ENCODE data around the gene DPEP2NB.
A peak's percentile ranks its signal among the peaks of the same experiment; 100 is the strongest.

Gene DPEP2NB

DNA sequence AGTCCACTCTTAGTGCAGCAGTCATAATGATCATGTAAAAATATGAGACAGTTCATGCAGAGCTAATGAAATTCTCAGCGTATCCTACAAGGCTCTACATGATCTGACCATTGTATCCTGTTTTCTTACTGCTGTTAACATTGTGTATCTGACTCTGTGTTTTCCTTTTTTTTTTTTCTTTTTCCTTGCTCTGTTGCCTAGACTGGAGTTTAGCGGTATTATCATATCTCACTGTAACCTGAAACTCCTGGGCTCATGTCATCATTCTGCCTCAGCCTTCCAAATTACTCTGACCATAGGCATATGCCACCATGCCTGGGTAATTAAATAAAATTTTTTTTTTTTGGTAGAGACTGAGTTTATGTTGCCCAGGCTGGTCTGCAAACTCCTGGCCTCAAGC is 19.5 kb upstream of the DPEP2NB start (continued):
- TF ChIP-seq, protein P1, sequence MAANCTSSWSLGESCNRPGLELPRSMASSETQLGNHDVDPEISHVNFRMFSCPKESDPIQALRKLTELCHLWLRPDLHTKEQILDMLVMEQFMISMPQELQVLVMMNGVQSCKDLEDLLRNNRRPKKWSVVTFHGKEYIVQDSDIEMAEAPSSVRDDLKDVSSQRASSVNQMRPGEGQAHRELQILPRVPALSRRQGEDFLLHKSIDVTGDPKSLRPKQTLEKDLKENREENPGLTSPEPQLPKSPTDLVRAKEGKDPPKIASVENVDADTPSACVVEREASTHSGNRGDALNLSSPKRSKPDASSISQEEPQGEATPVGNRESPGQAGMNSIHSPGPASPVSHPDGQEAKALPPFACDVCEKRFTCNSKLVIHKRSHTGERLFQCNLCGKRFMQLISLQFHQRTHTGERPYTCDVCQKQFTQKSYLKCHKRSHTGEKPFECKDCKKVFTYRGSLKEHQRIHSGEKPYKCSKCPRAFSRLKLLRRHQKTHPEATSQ (tag by site-specific recombination; IDR thresholded peaks at IDR 0.05) = no peak
- TF ChIP-seq ZBTB17 (tag by site-specific recombination; IDR thresholded peaks at IDR 0.05) (peak; percentile 81), ZNF585B (tag by site-specific recombination; IDR thresholded peaks at IDR 0.05) (no peak), ZNF600 (tag by site-specific recombination; IDR thresholded peaks at IDR 0.05) (peak; percentile 55; the same call in 1 of the 2 replicates), SP7 (tag by site-specific recombination; IDR thresholded peaks at IDR 0.05) (no peak), HOXC10 (CRISPR knock-in tag; IDR thresholded peaks at IDR 0.05) (no peak), ZFP69B (tag by site-specific recombination; IDR thresholded peaks at IDR 0.05) (no peak), ZNF629 (tag by site-specific recombination; IDR thresholded peaks at IDR 0.05) (0 out of 2 replicates have a peak, but pooled peaks have one; percentile 23), ZBTB21 (tag by site-specific recombination; IDR thresholded peaks at IDR 0.05) (peak; percentile 34; the same call in 1 of the 2 replicates), ZNF366 (tag by site-specific recombination; conservative IDR thresholded peaks at IDR 0.05) (0 out of 2 replicates have a peak, but pooled peaks have one; percentile 37), ZNF146 (tag by site-specific recombination; IDR thresholded peaks at IDR 0.05) (no peak)
- TF ChIP-seq, protein P2, sequence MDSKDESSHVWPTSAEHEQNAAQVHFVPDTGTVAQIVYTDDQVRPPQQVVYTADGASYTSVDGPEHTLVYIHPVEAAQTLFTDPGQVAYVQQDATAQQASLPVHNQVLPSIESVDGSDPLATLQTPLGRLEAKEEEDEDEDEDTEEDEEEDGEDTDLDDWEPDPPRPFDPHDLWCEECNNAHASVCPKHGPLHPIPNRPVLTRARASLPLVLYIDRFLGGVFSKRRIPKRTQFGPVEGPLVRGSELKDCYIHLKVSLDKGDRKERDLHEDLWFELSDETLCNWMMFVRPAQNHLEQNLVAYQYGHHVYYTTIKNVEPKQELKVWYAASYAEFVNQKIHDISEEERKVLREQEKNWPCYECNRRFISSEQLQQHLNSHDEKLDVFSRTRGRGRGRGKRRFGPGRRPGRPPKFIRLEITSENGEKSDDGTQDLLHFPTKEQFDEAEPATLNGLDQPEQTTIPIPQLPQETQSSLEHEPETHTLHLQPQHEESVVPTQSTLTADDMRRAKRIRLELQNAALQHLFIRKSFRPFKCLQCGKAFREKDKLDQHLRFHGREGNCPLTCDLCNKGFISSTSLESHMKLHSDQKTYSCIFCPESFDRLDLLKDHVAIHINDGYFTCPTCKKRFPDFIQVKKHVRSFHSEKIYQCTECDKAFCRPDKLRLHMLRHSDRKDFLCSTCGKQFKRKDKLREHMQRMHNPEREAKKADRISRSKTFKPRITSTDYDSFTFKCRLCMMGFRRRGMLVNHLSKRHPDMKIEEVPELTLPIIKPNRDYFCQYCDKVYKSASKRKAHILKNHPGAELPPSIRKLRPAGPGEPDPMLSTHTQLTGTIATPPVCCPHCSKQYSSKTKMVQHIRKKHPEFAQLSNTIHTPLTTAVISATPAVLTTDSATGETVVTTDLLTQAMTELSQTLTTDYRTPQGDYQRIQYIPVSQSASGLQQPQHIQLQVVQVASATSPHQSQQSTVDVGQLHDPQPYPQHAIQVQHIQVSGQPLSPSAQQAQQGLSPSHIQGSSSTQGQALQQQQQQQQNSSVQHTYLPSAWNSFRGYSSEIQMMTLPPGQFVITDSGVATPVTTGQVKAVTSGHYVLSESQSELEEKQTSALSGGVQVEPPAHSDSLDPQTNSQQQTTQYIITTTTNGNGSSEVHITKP (tag by site-specific recombination; IDR thresholded peaks at IDR 0.05) = peak; percentile 59; the same call in 1 of the 2 replicates
- TF ChIP-seq, protein P3, sequence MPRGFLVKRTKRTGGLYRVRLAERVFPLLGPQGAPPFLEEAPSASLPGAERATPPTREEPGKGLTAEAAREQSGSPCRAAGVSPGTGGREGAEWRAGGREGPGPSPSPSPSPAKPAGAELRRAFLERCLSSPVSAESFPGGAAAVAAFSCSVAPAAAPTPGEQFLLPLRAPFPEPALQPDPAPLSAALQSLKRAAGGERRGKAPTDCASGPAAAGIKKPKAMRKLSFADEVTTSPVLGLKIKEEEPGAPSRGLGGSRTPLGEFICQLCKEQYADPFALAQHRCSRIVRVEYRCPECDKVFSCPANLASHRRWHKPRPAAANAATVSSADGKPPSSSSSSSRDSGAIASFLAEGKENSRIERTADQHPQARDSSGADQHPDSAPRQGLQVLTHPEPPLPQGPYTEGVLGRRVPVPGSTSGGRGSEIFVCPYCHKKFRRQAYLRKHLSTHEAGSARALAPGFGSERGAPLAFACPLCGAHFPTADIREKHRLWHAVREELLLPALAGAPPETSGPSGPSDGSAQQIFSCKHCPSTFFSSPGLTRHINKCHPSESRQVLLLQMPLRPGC (tag by site-specific recombination; IDR thresholded peaks at IDR 0.05) = no peak
- TF ChIP-seq, protein P4, sequence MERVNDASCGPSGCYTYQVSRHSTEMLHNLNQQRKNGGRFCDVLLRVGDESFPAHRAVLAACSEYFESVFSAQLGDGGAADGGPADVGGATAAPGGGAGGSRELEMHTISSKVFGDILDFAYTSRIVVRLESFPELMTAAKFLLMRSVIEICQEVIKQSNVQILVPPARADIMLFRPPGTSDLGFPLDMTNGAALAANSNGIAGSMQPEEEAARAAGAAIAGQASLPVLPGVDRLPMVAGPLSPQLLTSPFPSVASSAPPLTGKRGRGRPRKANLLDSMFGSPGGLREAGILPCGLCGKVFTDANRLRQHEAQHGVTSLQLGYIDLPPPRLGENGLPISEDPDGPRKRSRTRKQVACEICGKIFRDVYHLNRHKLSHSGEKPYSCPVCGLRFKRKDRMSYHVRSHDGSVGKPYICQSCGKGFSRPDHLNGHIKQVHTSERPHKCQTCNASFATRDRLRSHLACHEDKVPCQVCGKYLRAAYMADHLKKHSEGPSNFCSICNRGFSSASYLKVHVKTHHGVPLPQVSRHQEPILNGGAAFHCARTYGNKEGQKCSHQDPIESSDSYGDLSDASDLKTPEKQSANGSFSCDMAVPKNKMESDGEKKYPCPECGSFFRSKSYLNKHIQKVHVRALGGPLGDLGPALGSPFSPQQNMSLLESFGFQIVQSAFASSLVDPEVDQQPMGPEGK (tag by site-specific recombination; IDR thresholded peaks at IDR 0.05) = peak; percentile 25; the same call in 1 of the 2 replicates

DNA sequence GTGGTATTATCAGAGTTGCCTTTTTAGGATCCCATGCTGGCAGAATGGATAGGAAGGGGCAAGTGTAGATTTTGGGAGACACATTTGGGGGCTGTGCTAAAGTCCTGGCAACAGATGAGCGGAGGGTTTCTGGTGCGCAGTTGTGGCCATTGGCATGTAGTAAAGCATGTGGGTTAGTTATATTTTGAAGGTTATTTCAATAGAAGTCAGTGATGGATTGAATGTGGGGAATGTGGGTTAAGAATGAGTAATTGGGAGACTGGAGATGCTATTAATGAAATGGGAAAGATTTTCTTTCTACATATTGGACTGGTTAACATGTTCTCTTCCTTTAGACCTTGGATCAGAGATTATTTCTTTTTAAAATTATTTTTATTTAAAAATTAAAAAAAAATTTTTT is 17.4 kb upstream of the DPEP2NB start:
- ChIA-PET POLR2A (no interaction called here), CTCF (no interaction called here)
- H3K4me1 ChIP-seq (ENCODE audit: control insufficient read depth, insufficient read depth, low read length) = peaks cover 5% of the 10 kb centered on the region; the same call in 1 of the 2 replicates
- no peak overlapping the region for H3K4me3 ChIP-seq (ENCODE audit: low read depth, low read length)
- no peaks in the 10 kb centered on the region for H3K9me3 ChIP-seq (ENCODE audit: control insufficient read depth, insufficient read depth, low read depth, low read length)
- H3K27ac ChIP-seq (ENCODE audit: extremely low read depth, low read depth, low read length) = no peak overlapping the region
- peaks cover 20 to 22% of the 10 kb centered on the region in 2 experiments; a peak in 2 of 3 replicates for H3K36me3 ChIP-seq (ENCODE audit: control insufficient read depth in 2 of 2, insufficient read depth in 1 of 2, low read length in 2 of 2)
- TF ChIP-seq, protein P5, sequence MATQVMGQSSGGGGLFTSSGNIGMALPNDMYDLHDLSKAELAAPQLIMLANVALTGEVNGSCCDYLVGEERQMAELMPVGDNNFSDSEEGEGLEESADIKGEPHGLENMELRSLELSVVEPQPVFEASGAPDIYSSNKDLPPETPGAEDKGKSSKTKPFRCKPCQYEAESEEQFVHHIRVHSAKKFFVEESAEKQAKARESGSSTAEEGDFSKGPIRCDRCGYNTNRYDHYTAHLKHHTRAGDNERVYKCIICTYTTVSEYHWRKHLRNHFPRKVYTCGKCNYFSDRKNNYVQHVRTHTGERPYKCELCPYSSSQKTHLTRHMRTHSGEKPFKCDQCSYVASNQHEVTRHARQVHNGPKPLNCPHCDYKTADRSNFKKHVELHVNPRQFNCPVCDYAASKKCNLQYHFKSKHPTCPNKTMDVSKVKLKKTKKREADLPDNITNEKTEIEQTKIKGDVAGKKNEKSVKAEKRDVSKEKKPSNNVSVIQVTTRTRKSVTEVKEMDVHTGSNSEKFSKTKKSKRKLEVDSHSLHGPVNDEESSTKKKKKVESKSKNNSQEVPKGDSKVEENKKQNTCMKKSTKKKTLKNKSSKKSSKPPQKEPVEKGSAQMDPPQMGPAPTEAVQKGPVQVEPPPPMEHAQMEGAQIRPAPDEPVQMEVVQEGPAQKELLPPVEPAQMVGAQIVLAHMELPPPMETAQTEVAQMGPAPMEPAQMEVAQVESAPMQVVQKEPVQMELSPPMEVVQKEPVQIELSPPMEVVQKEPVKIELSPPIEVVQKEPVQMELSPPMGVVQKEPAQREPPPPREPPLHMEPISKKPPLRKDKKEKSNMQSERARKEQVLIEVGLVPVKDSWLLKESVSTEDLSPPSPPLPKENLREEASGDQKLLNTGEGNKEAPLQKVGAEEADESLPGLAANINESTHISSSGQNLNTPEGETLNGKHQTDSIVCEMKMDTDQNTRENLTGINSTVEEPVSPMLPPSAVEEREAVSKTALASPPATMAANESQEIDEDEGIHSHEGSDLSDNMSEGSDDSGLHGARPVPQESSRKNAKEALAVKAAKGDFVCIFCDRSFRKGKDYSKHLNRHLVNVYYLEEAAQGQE (tag by site-specific recombination; IDR thresholded peaks at IDR 0.05) = no peak
- TF ChIP-seq ZNF830 (tag by site-specific recombination; IDR thresholded peaks at IDR 0.05; ENCODE audit: low read depth) = no peak
- TF ChIP-seq, protein P6, sequence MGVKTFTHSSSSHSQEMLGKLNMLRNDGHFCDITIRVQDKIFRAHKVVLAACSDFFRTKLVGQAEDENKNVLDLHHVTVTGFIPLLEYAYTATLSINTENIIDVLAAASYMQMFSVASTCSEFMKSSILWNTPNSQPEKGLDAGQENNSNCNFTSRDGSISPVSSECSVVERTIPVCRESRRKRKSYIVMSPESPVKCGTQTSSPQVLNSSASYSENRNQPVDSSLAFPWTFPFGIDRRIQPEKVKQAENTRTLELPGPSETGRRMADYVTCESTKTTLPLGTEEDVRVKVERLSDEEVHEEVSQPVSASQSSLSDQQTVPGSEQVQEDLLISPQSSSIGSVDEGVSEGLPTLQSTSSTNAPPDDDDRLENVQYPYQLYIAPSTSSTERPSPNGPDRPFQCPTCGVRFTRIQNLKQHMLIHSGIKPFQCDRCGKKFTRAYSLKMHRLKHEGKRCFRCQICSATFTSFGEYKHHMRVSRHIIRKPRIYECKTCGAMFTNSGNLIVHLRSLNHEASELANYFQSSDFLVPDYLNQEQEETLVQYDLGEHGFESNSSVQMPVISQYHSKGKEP (tag by site-specific recombination; IDR thresholded peaks at IDR 0.05) = no peak

All from HEK293 (cell line).